GM19468 (cell line): Measurements from ENCODE around the gene ICAM3.

ENCODE experiments used
- ATAC-seq: cut with Tn5 transposase; IDR thresholded peaks from one replicate; pipeline ENCODE4 v1.9.1; 2021; ENCODE audit warnings: mild to moderate bottlenecking, moderate library complexity, moderate number of reproducible peaks; ENCODE audit not compliant: unreplicated experiment; ENCODE audit errors: extremely low read depth

ICAM3 gene

DNA sequence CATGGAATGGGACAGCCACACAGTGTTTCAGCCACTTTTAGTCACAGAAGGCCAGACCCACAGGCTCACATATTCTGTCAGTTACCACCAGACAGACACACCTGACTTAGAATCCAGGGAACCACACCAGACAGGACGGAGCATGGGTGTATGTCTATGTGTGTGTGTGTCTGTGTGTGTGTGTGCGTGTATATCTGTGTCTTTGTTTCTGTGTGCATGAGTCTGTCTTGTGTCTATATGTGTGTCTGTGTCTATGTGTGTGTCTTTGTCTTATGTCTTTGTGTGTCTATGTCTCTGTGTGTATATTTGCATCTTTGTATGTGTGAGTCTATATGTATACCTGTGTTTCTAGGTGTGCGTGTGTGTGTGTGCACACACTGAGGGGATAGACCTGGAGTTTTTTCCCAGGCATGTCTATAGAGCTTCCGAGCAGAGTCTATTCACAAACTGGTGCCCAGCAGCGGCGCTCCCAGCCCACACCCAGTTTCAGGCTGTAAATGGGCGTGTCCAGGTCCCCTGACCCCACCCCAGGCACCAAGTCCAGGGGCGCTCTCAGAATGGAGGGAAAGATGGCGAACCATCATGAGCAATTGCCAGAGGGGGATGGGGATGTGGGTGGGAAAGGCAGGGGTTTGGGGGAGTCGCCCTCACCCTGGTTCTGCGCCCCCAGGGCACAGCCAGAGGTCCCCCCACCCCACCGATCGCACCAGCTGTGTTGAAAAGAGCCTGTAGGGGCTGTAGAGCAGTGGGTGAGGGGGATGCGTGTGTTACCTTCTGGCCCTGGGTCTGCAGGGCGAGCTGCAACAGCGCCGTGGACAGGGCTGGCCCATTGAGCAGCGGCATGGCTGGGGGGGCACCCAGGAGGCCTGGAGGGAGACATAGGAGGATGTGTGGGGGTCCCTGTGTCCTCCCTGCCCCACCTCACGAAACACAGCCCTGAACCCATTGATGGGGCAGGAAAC, 17.3 kb downstream of the ICAM3 start:
- no peak for ATAC-seq

DNA sequence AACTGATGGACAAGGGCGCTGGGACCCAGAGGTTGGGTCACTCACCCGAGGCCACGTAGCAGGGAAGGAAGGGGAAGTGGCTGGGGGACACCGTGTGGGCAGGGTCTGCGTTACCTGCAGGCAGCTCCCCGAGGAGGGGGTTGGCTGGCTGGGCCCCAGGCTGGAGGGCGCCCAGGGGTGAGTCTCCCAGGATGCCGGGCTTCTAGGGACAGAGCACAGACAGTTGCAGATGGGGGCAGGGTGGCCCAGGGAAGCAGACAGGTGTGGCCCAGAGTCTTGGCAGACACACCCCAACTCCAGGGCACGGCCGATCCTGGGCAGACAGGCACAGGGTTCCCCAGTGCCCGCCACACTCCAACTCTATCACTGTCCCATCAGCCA, 18.0 kb downstream of the ICAM3 start:
- ATAC-seq: no peak

DNA sequence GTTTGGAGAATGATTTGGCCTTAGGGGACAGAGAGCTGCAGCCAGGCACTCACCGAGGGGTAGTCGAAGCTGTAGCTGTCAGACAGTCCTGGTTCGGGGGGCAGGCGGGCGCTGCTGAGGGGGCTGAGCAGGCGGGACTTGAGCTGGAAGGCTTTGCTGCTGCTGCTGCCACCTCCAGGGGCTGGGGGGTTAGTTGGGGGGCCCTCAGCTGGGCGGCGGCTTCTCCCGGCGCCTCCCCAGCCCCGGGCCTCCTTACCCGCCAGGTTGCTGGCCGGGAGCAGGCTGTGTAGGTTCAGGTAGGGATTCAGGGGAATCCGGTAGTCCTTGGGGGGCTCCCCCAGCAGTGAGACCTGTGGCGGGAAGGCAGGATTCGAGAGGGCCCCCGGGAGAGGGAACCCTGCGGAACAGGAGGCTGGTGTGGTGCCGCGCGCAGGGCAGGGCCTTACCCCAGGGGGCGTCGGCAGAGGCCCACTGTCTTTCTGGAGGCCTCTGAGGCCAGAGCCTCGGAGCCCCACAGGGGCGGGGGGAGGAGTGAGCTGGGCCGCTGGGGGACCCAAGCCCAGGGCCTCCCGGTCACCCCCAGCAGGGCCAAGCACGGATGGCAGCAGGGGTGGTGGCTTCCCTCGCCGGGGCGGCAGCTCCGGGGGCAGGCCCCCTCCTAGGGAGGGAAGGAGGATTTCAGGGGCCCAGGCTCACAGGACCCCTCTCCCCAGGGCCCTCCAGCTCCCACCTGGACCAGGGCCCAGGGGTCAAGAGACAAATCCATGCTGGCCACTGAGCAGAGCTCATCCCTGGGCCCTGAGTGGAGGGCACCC, 18.6 kb downstream of the ICAM3 start:
- no peak for ATAC-seq

DNA sequence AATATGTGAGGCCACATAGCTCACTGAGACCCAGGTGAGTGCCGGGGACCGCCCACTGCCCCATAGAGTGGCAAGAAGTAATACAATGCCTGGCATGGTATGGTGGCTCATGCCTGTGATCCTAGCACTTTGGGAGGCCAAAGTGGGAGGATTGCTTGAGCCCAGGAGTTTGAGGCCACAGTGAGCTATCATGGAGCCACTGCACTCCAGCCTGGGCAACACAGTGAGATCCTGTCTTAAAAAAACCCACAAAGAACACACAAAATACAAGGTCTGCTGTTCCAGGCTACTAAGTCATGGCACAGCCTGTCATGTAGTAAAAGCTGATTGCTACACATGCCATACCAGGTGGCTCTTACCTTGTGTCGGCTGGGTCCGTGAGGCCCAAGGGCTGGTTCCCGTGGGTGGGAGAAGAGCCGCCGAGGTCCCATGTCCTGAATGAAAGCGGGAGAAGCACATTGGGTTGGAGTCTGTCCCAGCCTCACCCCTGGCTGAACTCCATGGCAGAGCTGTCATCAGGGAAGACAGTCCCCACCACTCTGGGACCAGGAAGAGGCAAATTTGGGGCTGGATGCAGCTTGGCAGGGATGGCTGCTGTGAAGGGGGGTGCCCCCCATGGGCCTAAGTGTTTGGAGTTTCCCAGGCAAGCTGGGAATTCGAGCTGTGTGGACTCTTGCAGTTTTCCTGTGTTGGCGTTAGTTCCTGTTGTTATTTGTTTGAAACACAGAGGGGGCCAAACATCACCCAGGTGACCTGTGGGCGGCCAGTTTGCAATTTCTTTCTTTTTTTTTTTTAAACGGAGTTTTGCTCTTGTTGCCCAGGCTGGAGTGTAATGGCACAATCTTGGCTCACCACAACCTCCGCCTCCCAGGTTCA, 20.4 kb downstream of the ICAM3 start:
- no peak for ATAC-seq

GRCh38 chr19:10317857-10318462, 21.5 kb downstream of the ICAM3 start:
- ATAC-seq: no peak

GRCh38 chr19:10317045-10317856, 22.2 kb downstream of the ICAM3 start:
- no peak for ATAC-seq

DNA sequence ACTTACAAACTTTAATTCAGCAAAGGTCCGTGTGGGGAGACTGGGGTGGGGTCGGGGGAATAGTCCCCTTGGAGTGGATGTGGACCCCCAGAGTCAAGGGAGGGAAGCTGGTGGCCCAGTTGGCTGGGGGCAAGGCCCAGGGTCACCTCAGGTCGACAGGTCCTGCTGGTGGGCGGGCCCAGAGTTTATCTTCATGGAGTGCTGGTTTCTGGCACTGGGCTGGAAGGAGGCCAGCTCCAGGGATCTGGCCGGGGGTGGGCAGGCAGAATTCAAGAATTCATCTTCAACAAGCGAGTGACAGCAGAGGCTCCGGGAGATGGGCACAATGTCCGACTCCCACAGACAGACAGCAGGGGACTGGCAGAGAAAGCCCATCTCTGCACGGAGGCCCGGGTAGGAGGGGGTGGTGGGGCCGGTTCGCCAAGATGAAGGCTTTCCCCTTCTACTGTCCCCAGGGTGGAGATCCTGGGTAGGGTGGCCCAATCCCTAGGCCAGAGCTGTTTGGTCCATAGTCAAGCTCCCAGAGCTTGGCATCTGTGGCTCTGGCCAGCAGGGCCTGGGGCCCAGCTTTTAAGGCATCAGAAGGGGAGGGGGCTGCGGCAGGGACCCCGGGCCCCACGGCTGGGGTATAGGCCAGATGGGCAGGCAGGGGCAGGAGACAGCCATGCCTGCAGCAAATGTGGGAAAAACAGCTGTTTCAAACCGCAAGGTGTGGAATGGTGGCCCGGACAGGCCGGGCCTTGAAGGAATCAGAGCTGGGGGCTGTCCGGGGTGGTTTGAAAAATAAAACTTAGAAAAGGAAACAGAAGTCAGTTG, 23.0 kb downstream of the ICAM3 start:
- ATAC-seq: no peak

GRCh38 chr19:10315335-10316214, 23.8 kb downstream of the ICAM3 start, which contains the start of gene FDX2:
FDX2 (minus strand) TSS chr19:10316015; CDS start chr19:10315996, 19 bp downstream.
- ATAC-seq: no peak

GRCh38 chr19:10309423-10309822, 30.0 kb downstream of the ICAM3 start, which contains the start of gene ZGLP1:
ZGLP1 (minus strand) TSS chr19:10309815.
- ATAC-seq: no peak

DNA sequence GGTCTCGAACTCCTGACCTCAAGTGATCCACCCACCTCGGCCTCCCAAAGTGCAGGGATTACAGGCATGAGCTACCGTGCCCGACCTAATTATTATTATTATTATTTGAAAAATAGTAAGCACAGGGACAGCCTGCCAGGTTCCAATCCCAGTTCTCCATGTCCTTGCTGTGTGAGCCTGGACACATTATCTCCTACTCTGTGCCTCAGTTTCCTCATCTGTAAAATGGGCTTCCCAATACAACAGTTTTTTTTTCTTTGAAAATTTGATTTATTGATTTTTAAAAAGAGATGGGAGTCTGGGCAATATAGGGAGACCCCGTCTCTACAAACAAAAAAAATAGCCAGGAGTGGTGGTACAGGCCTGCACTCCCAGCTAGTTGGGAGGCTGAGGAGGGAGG, 33.1 kb downstream of the ICAM3 start:
- no peak for ATAC-seq

DNA sequence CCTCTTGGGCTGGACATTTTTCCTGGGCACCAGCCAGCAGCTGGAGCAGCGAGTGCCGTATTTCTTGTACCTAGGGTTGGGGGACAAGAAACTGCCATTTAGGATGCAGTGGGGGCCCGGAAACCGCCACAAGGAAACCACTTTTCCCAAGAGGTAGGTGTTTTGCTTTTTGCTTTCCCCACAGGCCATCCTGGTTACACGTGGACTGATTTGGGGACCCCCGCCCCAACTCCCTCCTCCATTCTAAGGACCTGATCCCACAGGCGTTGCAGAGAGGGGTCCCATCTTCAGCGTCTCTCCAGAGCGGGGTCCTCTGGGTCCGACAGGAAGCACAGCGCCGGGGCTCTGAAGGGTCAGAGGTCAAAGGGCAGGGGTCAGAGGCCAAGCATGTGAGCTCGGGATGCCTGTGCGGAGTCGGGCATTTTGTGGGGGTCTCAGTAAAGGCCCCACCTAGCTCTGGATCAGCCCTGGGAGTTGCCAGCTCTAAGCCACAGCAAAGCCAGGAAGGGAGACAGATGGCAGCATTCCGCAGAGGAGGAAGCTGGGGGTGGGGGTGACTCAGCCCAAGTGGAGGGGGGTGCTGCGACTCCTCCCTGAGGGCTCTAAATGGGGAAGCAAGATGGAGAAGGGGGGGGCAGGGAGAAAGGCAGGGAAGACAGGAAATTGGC, 34.2 kb downstream of the ICAM3 start:
- ATAC-seq: no peak

DNA sequence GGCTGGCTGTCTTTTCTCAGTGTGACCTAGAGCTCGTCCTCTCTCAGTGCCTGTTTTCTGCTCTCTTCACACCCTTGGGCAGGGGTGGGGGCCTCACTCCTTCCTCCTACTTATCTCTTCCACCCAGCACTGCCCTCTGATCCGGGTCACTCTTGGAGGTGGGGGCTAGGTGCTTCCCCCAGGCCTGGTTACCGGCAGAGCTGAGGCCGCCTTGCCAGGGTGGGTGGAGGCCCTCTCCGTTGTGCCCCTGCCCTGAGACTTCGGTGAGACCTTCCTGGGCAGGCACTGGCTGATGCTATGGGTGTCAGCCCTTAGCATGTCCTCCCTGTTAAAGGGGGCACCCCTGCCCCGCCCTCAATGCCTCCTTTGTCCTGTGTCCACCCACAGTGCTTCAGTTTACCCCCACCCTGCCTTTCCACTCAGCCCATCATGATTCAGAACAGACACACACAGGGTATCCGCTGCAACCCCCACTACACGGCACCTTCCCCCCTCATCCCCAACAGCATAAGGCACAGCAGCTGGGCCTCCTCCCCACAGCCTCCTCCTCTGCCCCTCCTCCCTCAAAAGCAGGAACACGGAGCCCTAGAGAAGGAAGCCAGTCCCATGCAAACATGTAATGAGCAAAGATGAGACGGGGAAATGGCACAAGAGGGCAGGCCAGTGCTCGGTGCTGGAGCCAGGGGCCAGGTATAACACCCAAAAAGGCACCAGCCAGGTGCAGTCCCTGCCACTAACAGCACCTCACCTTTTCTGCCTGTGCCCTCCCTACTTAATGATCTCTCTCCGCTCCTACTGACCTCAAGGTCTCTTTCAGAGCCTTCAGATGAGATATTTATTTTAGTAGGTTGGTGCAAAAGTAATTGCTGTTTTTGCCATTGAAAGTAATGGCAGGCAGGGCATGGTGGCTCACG, 39.6 kb downstream of the ICAM3 start:
- ATAC-seq: no peak

GRCh38 chr19:10295847-10296591, 43.4 kb downstream of the ICAM3 start:
- ATAC-seq: no peak

GRCh38 chr19:10295305-10295846, 44.0 kb downstream of the ICAM3 start:
- no peak for ATAC-seq

DNA sequence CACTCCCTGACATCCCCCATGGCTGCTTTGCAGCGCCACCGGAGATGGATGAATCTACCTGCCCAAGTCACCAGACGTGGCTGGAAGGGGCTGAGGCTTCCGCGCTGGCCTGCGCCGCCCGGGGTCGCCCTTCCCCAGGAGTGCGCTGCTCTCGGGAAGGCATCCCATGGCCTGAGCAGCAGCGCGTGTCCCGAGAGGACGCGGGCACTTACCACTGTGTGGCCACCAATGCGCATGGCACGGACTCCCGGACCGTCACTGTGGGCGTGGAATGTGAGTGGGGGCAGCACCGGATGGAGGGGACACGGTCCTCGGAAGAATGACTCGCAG, 45.1 kb downstream of the ICAM3 start:
- no peak for ATAC-seq
